Measurements from ENCODE around the gene MAPRE3.

GRCh38 chr2:27019459-27019858, 49.0 kb downstream of the MAPRE3 start:
- TF ChIP-seq CTCF (IDR thresholded peaks at IDR 0.05) = no peak
- no peak for TF ChIP-seq POLR2A (IDR thresholded peaks at IDR 0.05; ENCODE audit: low read depth)
- TF ChIP-seq EP300 (IDR thresholded peaks at IDR 0.05) = no peak
